AG04450 (cell line): Measurements from ENCODE around the gene AP3M1. TPM values are rescaled to one million over a fixed set of nuclear protein-coding genes. Genes with fewer than 3 reads are reported as not detected.

Source experiments
- CTCF ChIA-PET: fragments of 300-600, 350-600 bp; formaldehyde crosslinking; extraction: SDS; loops from one replicate; lab custom pipeline; 2022; ENCODE audit warnings: antibody characterized with exemption, inconsistent platforms; lab: Charles Lee
- POLR2A ChIA-PET: fragments of 350-600 bp; formaldehyde crosslinking; extraction: SDS; loops from one replicate; lab custom pipeline; 2021; ENCODE audit warnings: antibody characterized with exemption, inconsistent platforms; lab: Yijun Ruan, JAX
- DNase-seq: peaks from one replicate; pipeline ENCODE4 v3.0.0-alpha.2; 2011; ENCODE audit warnings: low read depth, low spot score
- H3K27ac ChIP-seq: one replicate; pipeline ENCODE4 v1.5.1; 2012; ENCODE audit warnings: low read depth, low read length, control low read depth
- H3K27me3 ChIP-seq: one replicate; pipeline ENCODE4 v1.6.0; 2012; ENCODE audit warnings: low read length; ENCODE audit not compliant: control insufficient read depth, insufficient read depth
- H3K4me3 ChIP-seq: 2 replicates; pipeline ENCODE4 v1.5.1; 2011; ENCODE audit warnings: mild to moderate bottlenecking, low read depth, low read length, control low read depth
- H3K9me3 ChIP-seq: 2 replicates; pipeline ENCODE4 v1.5.1; 2012; ENCODE audit warnings: low read length; ENCODE audit not compliant: control insufficient read depth, insufficient read depth
- CTCF ChIP-seq: IDR thresholded peaks from 2 replicates; pipeline ENCODE4 v1.5.1; 2011; ENCODE audit warnings: low read depth, low read length, control low read depth, inconsistent platforms
- polyA plus RNA-seq: library from polyadenylated mRNA; depleted of rRNA; stranded (reverse); fragments of >200 nt; gene quantifications from 2 replicates; pipeline ENCODE4 v1.2.3, GENCODE V29; 2011

AP3M1 gene
- polyA plus RNA-seq, 1 experiment = 70.7 TPM

- ChIA-PET CTCF (interaction anchor here (1.1 to 1.2 kb wide), 2 partner anchors 17 to 69 kb away, joined by 3 to 5 read pairs; no protein-coding TSS in a partner anchor), POLR2A (no interaction called here)
- H3K4me3 ChIP-seq = peak overlapping the region; percentile 15; the same call in 1 of the 2 replicates
- TF ChIP-seq CTCF = no peak
- peak overlapping the region; percentile 66 for H3K27ac ChIP-seq
- no peaks in the 10 kb centered on the region for H3K27me3 ChIP-seq
- no peak for DNase-seq
- no peaks in the 10 kb centered on the region for H3K9me3 ChIP-seq
Measured at GRCh38 chr10:74164716-74165529, 14.3 kb upstream of the AP3M1 start.

GRCh38 chr10:74163319-74164068, 12.9 kb upstream of the AP3M1 start:
- no peak overlapping the region for H3K4me3 ChIP-seq
- H3K9me3 ChIP-seq = no peaks in the 10 kb centered on the region
- no peak for DNase-seq
- no peak for TF ChIP-seq CTCF
- POLR2A ChIA-PET = no interaction called here
- H3K27me3 ChIP-seq = no peaks in the 10 kb centered on the region
- H3K27ac ChIP-seq = no peak overlapping the region
- CTCF ChIA-PET = no interaction called here

GRCh38 chr10:74160013-74160412, 9.4 kb upstream of the AP3M1 start:
- Histone ChIP-seq H3K27me3 (no peaks in the 10 kb centered on the region), H3K4me3 (no peak overlapping the region), H3K9me3 (no peaks in the 10 kb centered on the region), H3K27ac (no peak overlapping the region)
- no peak for DNase-seq
- TF ChIP-seq CTCF = no peak
- CTCF ChIA-PET = no interaction called here
- POLR2A ChIA-PET = no interaction called here

- Histone ChIP-seq H3K4me3 (no peak overlapping the region), H3K27me3 (no peaks in the 10 kb centered on the region), H3K9me3 (no peaks in the 10 kb centered on the region), H3K27ac (no peak overlapping the region)
- TF ChIP-seq CTCF = no peak
- CTCF ChIA-PET = interaction anchor here (1.4 to 1.6 kb wide), 2 partner anchors 57 to 78 kb away, joined by 5 read pairs; no protein-coding TSS in a partner anchor
- POLR2A ChIA-PET = no interaction called here
- DNase-seq = no peak
Measured at GRCh38 chr10:74156919-74157289, 6.3 kb upstream of the AP3M1 start.
